ENCODE data around the gene FTO.

The FTO gene

GRCh38 chr16:53893731-53894435, 189.9 kb downstream of the FTO start:
- H3K36me3 ChIP-seq: peaks cover 7 to 16% (median 10%) of the 10 kb centered on the region in 3 donors
- intact Hi-C loops (cut with DNase I; ENCODE audit: low total_unique reads): no loop called here
- TF ChIP-seq CTCF (IDR thresholded peaks at IDR 0.05): no peak
- H3K9me3 ChIP-seq: no peaks in the 10 kb centered on the region
- H3K27ac ChIP-seq: peak overlapping the region in 1 of 2 donors; percentile 43
- H3K4me1 ChIP-seq: peaks cover 0 to 56% (median 27%) of the 10 kb centered on the region in 4 donors
- no peak overlapping the region for H3K4me3 ChIP-seq
- no peak for DNase-seq
- no peaks in the 10 kb centered on the region for H3K27me3 ChIP-seq

- no peak for TF ChIP-seq CTCF (IDR thresholded peaks at IDR 0.05)
- Histone ChIP-seq H3K27ac (no peak overlapping the region), H3K27me3 (no peaks in the 10 kb centered on the region), H3K9me3 (no peaks in the 10 kb centered on the region), H3K4me3 (no peak overlapping the region), H3K36me3 (peaks cover 0 to 8% (median 2%) of the 10 kb centered on the region in 3 donors), H3K4me1 (peaks cover 0 to 64% (median 31%) of the 10 kb centered on the region in 4 donors)
- intact Hi-C loops (cut with DNase I; ENCODE audit: low total_unique reads): no loop called here
- no peak for DNase-seq
Observed at GRCh38 chr16:53894686-53895085, 190.7 kb downstream of the FTO start.

DNA sequence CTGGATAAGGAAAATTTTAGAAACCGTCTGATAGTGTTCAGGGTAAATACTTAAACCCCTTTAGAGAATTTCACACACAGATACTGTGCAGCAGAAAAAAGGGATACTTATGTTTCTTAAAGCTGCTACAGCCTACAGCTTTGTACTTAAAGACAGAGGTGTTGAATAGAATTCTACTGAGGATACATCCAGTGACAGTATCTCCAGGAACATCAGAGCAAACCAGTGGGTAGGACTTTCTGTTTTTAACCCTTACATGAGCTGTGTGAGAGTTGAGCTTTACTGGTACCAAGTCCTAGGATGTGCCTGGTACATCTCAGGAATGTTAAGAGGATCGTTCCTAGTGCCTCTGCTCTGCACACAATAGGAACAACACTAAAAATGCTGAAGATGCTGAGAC, 191.5 kb downstream of the FTO start:
- intact Hi-C loops (cut with DNase I; ENCODE audit: low total_unique reads): no loop called here
- DNase-seq: no peak
- H3K9me3 ChIP-seq: no peaks in the 10 kb centered on the region
- no peak overlapping the region for H3K27ac ChIP-seq
- no peaks in the 10 kb centered on the region for H3K27me3 ChIP-seq
- TF ChIP-seq CTCF (IDR thresholded peaks at IDR 0.05): no peak
- H3K4me3 ChIP-seq: no peak overlapping the region
- H3K4me1 ChIP-seq: peaks cover 0 to 66% (median 32%) of the 10 kb centered on the region in 4 donors
- peaks cover 0 to under 1% (median 0%) of the 10 kb centered on the region in 3 donors for H3K36me3 ChIP-seq

DNA sequence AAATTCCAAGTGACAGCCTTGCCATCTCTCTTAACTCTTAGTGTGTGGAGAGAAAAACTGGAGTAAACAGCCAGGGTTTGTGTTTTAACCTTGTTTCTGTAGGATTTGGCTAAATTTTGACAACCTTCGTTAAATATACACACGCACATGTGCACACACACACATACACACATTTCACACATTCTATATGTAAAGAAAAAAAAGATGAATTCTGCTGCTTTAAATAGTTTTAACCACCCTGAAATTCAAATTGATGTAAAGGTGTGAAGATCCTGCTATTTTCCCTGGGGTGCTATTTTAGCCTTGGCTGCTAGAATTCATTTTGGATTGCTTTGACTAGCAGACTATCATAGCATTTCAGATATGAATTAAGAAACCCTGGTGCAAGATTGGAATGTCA, 191.9 kb downstream of the FTO start:
- Histone ChIP-seq H3K4me1 (peaks cover 0 to 66% (median 32%) of the 10 kb centered on the region in 4 donors), H3K27me3 (no peaks in the 10 kb centered on the region), H3K4me3 (no peak overlapping the region), H3K9me3 (no peaks in the 10 kb centered on the region), H3K27ac (no peak overlapping the region), H3K36me3 (no peaks in the 10 kb centered on the region)
- DNase-seq: no peak
- intact Hi-C loops (cut with DNase I; ENCODE audit: low total_unique reads): no loop called here
- no peak for TF ChIP-seq CTCF (IDR thresholded peaks at IDR 0.05)

DNA sequence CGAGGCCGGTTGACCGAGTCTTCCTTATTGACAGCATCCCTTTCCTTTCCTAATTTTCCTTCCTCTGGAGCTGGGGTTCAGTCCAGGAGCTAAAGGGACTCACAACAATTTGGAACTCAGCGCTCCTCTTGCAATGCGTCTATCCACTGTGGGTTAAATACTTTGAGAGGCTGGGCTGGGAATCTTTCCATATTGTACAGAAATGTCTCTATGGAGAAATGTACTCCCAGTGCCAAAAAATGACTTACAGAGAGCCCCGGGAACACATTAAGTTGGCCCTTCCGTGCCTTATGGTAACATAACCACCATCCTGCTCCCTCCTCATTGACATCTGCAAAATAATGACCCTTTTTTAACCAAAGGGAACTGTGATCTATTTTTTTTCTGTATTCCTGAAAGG, 192.8 kb downstream of the FTO start:
- Histone ChIP-seq H3K36me3 (no peaks in the 10 kb centered on the region), H3K4me1 (peaks cover 0 to 66% (median 32%) of the 10 kb centered on the region in 4 donors), H3K4me3 (no peak overlapping the region), H3K9me3 (no peaks in the 10 kb centered on the region), H3K27ac (no peak overlapping the region), H3K27me3 (no peaks in the 10 kb centered on the region)
- no peak for DNase-seq
- no peak for TF ChIP-seq CTCF (IDR thresholded peaks at IDR 0.05)
- intact Hi-C loops (cut with DNase I; ENCODE audit: low total_unique reads): no loop called here
